SJSA1 (cell line): ENCODE measurements around the gene MMP15. TPM values are rescaled to one million over a fixed set of nuclear protein-coding genes. Genes with fewer than 3 reads are reported as not detected.
"Not testable (repeated sequence)": the region's sequence is repeated elsewhere in the genome, so short reads cannot be mapped to it uniquely, and the experiment has no call there.

Experiments used
- DNase-seq, 2 experiments: peaks; one replicate each; pipeline ENCODE4 v3.0.0-alpha.2; 2015 to 2020; ENCODE audit warnings: low spot score in 2 of 2, low read depth in 1 of 2
- H3K27ac ChIP-seq: fragments of 250-450 bp; sonication (Bioruptor Pico); 2 replicates; pipeline ENCODE4 v1.5.1; 2020; ENCODE audit warnings: mild to moderate bottlenecking, moderate library complexity
- H3K27me3 ChIP-seq: fragments of 250-450 bp; sonication (Bioruptor Pico); replicated peaks from 2 replicates; pipeline ENCODE4 v1.5.1; 2020; ENCODE audit warnings: mild to moderate bottlenecking, moderate library complexity
- H3K36me3 ChIP-seq: fragments of 250-450 bp; sonication (Bioruptor Pico); 2 replicates; pipeline ENCODE4 v1.5.1; 2020; ENCODE audit warnings: mild to moderate bottlenecking
- H3K4me1 ChIP-seq: fragments of 250-450 bp; sonication (Bioruptor Pico); replicated peaks from 2 replicates; pipeline ENCODE4 v1.6.1; 2021; ENCODE audit warnings: mild to moderate bottlenecking
- H3K4me3 ChIP-seq: fragments of 250-450 bp; sonication (Bioruptor Pico); 2 replicates; pipeline ENCODE4 v1.5.1; 2020; ENCODE audit warnings: mild to moderate bottlenecking
- H3K9me3 ChIP-seq: fragments of 250-450 bp; sonication (Bioruptor Pico); replicated peaks from 2 replicates; pipeline ENCODE4 v1.5.1; 2020; ENCODE audit warnings: mild to moderate bottlenecking
- total RNA-seq: library from RNA; depleted of rRNA; stranded (reverse); fragments of >200 nt; shearing (Covaris generic); gene quantifications from 2 replicates; pipeline ENCODE4 v1.2.3, GENCODE V29; 2014; rRNA removed

Gene MMP15
- total RNA-seq = 1.2 and 1.9 TPM in 2 replicates

DNA sequence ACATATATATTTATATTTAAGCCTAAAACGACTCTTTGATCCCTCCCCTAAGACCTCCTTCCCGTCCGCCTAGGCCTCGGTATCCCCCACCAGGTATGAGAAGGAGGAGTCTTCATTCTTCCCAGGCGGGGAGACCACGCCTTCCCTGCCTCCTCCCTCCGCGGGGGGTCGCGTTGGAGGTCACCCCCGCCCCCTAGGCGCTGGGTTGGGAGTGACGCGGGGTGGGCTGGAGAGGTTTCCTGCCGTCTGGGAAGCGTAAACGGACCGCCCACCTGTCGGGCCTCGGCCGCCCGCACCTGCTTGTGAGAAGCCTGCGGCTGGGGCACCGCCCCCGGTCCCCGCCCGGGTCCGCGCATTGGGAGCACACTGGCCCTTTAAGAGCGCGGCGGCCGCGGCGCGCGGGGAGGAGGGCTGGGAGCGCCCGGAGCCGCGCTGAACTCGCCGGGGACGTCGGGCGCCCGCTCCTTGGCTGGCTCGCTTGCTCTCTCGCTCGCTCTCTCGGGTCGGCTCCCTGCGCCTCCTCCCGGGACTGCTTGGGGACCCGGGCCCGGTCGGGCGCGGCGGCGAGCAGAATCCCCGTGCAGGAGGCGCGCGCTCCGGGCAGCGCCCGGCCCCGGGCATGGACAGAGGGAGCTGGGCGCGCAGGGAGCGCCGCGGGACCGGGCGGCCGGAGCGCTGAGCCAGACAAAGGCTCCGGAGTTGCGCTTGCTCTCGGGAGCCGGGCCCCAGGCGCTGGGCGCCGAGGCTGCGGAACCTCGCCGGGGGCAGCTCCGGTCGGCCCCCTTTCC is at the start of gene MMP15:
TSS of gene MMP15 (plus strand) at position 404 of the 788 bp plus-strand sequence. CDS start 597 bp downstream, outside the sequence.
- H3K27ac ChIP-seq = no peak within 1 kb of the TSS
- H3K36me3 ChIP-seq = peaks cover 12% of the 10 kb centered on the region
- H3K9me3 ChIP-seq = no peaks in the 10 kb centered on the region
- peak in 1 of 2 experiments; percentile 79 for DNase-seq
- H3K4me3 ChIP-seq = peak within 1 kb of the TSS; percentile 48
- H3K4me1 ChIP-seq = peaks cover 43% of the 10 kb centered on the region
- peaks cover 28% of the 10 kb centered on the region for H3K27me3 ChIP-seq

DNA sequence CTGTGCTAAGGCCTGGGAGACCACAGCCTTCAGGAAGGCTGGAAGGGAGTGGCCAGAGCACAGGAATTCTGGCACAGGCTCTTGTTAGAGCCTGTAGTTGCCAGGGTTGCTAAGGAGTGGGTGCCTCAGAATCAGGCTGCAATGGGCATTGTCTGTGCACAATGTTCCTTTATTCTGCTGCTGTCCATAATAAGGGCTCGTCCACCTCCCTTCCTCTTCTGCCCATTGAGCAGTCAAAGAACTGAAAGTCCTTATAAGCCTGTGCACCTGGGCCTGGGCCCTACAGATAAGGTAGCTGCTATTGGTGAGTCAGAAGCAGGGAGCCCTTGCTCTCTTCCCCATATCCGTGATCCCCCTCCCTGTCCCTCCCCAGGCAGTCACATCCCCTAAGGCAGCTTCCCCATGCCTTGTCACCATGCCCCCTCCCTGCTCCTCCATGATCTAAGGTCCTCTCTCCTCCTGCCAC is 49.2 kb upstream of the MMP15 start:
- Histone ChIP-seq H3K36me3 (no peaks in the 10 kb centered on the region), H3K27ac (no peak overlapping the region), H3K4me1 (no peaks in the 10 kb centered on the region), H3K27me3 (no peaks in the 10 kb centered on the region), H3K9me3 (no peaks in the 10 kb centered on the region), H3K4me3 (no peak overlapping the region)
- DNase-seq = no peak

GRCh38 chr16:57977418-57978069 is 48.0 kb upstream of the MMP15 start:
- H3K27me3 ChIP-seq = no peaks in the 10 kb centered on the region
- H3K4me3 ChIP-seq = no peak overlapping the region
- H3K9me3 ChIP-seq = no peaks in the 10 kb centered on the region
- no peaks in the 10 kb centered on the region for H3K36me3 ChIP-seq
- H3K4me1 ChIP-seq = no peaks in the 10 kb centered on the region
- no peak overlapping the region for H3K27ac ChIP-seq
- no peak for DNase-seq

GRCh38 chr16:57978070-57978465 is 47.5 kb upstream of the MMP15 start:
- H3K27me3 ChIP-seq, H3K36me3 ChIP-seq, H3K9me3 ChIP-seq, H3K27ac ChIP-seq, DNase-seq, H3K4me3 ChIP-seq, H3K4me1 ChIP-seq: not testable (repeated sequence)

GRCh38 chr16:57979006-57979585 is 46.5 kb upstream of the MMP15 start:
- Histone ChIP-seq H3K36me3 (no peaks in the 10 kb centered on the region), H3K27ac (no peak overlapping the region), H3K27me3 (no peaks in the 10 kb centered on the region), H3K9me3 (no peaks in the 10 kb centered on the region), H3K4me3 (no peak overlapping the region), H3K4me1 (no peaks in the 10 kb centered on the region)
- no peak for DNase-seq

DNA sequence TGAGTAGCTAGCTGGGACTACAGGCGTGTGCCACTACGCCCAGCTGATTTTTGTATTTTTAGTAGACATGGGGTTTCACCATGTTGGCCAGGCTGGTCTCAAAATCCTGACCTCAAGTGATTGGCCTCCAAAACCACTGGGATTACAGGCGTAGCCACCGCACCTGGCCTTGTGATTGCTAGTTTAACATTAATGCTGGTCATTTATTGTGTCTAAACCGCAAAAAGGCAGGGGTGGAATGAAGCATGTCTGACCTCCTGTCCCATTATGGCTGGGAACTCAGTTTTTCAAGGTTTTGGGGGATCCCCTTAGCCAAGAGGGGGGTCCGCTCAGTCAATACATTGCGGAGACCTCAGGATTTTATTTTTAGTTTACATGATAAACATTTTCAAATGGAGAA is 43.9 kb upstream of the MMP15 start:
- no peaks in the 10 kb centered on the region for H3K27me3 ChIP-seq
- H3K4me3 ChIP-seq = no peak overlapping the region
- no peak for DNase-seq
- no peak overlapping the region for H3K27ac ChIP-seq
- H3K9me3 ChIP-seq = no peaks in the 10 kb centered on the region
- H3K36me3 ChIP-seq = no peaks in the 10 kb centered on the region
- H3K4me1 ChIP-seq = no peaks in the 10 kb centered on the region

DNA sequence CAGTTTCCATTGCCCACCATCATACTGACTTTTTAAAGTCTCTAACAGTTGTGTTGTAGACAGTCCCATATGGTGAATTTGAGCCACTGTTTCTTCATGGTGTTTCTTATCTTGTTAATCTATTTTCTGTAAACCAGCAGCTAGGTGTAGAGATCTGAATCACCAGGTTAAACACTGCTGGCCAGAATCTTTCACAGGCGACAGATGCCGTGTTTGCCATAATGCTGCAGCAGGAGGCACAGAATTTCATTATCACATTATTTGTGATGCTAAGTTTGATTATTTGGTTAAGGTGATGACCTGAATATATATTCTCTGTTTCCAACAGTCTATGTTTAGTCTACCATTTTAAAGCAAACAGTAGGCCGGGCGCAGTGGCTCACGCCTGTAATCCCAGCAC is 43.2 kb upstream of the MMP15 start:
- H3K36me3 ChIP-seq = no peaks in the 10 kb centered on the region
- H3K9me3 ChIP-seq = no peaks in the 10 kb centered on the region
- no peak overlapping the region for H3K4me3 ChIP-seq
- no peaks in the 10 kb centered on the region for H3K4me1 ChIP-seq
- DNase-seq = no peak
- no peak overlapping the region for H3K27ac ChIP-seq
- H3K27me3 ChIP-seq = no peaks in the 10 kb centered on the region

GRCh38 chr16:57984443-57985203 is 40.9 kb upstream of the MMP15 start:
- Histone ChIP-seq H3K4me1 (no peaks in the 10 kb centered on the region), H3K9me3 (no peaks in the 10 kb centered on the region), H3K4me3 (no peak overlapping the region), H3K27ac (no peak overlapping the region), H3K36me3 (no peaks in the 10 kb centered on the region), H3K27me3 (no peaks in the 10 kb centered on the region)
- DNase-seq = no peak

DNA sequence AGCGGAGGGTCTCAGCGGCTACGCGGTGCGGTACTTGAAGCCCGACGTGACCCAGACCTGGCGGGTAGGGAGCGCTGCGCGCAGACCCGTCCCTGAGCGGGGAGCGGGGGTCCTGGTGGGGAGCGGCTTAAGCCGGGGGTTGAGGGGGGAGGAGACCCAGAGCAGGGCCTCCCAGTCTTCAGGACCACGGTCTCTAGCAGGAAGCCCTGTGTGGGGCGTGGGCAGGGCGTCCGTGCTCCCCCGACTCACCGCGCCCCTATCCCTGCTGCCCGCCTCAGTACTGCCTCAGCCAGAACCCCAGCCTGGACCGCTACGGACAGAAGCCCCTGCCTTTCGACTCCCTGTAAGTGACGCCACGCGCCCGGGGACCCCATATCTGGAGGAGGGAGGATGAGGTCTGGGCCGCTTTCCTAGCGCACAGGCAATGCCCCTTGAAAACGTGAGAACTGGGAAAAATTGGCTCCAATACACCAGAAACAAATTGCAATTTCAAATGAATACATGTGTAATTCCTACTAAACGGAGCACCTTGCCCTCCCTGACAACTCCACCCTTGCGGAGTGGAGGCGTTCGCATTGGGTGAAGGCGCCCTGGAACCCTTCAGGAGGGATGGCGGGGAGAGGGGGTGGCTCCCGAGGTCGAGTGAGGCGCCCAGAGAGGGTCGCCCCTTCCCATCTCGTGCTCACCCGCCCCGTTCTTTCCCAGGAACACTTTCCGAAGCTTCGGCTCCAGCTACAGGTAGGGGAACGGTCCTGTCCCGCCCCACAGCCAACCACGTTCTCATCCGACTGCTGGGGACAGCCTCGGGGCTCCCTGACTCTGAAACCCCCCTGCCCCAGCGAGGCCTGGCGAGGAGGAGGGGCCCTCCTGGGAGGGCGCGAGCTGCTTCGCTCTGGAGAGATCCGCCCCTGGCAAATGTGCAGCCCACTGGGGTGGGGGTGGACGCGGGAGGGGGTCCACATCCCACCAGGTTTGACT is 40.1 kb upstream of the MMP15 start:
- Histone ChIP-seq H3K36me3 (no peaks in the 10 kb centered on the region), H3K4me1 (no peaks in the 10 kb centered on the region), H3K4me3 (no peak overlapping the region), H3K27ac (no peak overlapping the region), H3K27me3 (no peaks in the 10 kb centered on the region), H3K9me3 (no peaks in the 10 kb centered on the region)
- DNase-seq = no peak

- Histone ChIP-seq H3K27ac (no peak overlapping the region), H3K4me1 (no peaks in the 10 kb centered on the region), H3K36me3 (no peaks in the 10 kb centered on the region), H3K9me3 (no peaks in the 10 kb centered on the region), H3K4me3 (no peak overlapping the region), H3K27me3 (no peaks in the 10 kb centered on the region)
- DNase-seq = no peak
These were observed 39.4 kb upstream of the MMP15 start for GRCh38 chr16:57986196-57986595.

GRCh38 chr16:57987441-57988177 is 37.9 kb upstream of the MMP15 start:
- H3K9me3 ChIP-seq = no peaks in the 10 kb centered on the region
- H3K36me3 ChIP-seq = no peaks in the 10 kb centered on the region
- no peak overlapping the region for H3K27ac ChIP-seq
- peaks cover 3% of the 10 kb centered on the region; the same call in 1 of the 2 replicates for H3K4me1 ChIP-seq
- H3K27me3 ChIP-seq = no peaks in the 10 kb centered on the region
- no peak overlapping the region for H3K4me3 ChIP-seq
- no peak for DNase-seq

DNA sequence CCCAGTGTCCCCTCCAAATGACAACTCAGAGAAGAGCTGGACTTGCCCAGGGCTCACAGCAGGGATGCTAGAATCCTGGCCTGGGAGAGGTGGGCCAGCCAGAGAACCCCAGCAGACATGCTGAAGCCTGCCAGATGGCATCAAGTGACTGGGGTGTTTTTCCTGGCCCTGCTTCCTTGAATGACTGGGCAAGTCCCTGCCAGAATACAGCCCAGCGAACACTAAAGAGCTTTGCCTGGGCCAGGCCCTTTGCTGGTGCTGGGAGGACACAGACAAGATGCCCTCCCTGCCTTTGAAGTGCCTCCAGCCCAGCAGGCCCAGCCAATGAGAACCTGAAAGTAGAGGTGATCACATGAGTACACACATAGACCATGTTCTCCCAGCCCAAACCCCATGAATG is 36.6 kb upstream of the MMP15 start:
- H3K4me1 ChIP-seq = peaks cover 15% of the 10 kb centered on the region
- no peak for DNase-seq
- no peaks in the 10 kb centered on the region for H3K27me3 ChIP-seq
- H3K27ac ChIP-seq = no peak overlapping the region
- H3K36me3 ChIP-seq = peaks cover 4% of the 10 kb centered on the region
- H3K9me3 ChIP-seq = no peaks in the 10 kb centered on the region
- no peak overlapping the region for H3K4me3 ChIP-seq
